GM12873 (cell line): ENCODE measurements around the gene RPRD1B.

Experiments used
- TF ChIP-seq, protein P1 (sequence below): IDR thresholded peaks from 2 replicates; pipeline ENCODE4 v1.5.1; 2012; ENCODE audit warnings: low read depth, mild to moderate bottlenecking, moderate library complexity, low read length, control low read depth; ENCODE audit not compliant: insufficient read depth; ENCODE audit errors: missing control alignments

The RPRD1B gene

DNA sequence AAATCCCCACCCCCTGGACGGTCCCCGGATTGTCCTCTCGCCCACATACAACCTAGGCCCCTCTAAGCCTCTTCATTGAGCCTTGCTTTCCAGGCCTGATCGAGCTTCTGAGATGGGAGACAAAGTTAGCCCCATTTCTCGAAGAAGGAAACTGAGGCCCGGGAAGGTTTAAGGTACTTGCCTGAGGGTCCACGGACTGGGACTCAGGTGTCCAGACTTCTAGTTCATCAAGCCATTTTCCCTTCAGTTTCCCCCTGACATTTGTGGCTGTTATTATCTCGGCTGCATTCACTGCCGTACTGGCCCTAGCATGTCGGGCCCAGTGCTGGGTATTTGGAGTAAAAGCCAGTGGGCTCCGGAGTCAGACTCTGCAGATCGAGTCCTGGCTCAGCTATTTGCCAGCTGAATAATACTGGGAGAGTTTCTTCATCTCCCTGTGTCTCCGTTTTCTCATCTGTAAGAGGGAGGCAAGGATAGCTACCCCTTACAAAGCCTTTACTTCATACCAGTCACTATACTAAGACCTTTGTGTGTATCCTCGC is 633 bp downstream of the RPRD1B start:
- TF ChIP-seq, protein P1, sequence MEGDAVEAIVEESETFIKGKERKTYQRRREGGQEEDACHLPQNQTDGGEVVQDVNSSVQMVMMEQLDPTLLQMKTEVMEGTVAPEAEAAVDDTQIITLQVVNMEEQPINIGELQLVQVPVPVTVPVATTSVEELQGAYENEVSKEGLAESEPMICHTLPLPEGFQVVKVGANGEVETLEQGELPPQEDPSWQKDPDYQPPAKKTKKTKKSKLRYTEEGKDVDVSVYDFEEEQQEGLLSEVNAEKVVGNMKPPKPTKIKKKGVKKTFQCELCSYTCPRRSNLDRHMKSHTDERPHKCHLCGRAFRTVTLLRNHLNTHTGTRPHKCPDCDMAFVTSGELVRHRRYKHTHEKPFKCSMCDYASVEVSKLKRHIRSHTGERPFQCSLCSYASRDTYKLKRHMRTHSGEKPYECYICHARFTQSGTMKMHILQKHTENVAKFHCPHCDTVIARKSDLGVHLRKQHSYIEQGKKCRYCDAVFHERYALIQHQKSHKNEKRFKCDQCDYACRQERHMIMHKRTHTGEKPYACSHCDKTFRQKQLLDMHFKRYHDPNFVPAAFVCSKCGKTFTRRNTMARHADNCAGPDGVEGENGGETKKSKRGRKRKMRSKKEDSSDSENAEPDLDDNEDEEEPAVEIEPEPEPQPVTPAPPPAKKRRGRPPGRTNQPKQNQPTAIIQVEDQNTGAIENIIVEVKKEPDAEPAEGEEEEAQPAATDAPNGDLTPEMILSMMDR: no peak

DNA sequence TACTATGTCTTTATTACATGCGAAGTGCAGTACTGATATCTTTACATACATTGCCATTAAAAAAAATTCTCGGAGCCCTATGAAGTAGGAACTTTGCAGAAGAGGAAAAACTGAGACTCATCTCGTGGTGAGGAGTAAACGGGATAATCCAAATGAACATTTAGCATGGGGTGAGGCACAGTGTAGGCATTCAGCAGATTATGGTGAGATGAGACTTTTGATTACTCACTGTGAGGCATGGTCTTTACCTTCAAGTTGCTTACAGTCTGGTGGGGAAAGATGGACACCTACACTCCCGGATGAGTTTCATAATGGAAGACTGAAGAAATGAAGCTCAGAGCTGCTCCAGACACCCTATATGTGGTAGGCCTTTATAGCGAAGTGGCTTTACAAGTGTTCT is 1.4 kb downstream of the RPRD1B start:
- TF ChIP-seq, protein P1: no peak

DNA sequence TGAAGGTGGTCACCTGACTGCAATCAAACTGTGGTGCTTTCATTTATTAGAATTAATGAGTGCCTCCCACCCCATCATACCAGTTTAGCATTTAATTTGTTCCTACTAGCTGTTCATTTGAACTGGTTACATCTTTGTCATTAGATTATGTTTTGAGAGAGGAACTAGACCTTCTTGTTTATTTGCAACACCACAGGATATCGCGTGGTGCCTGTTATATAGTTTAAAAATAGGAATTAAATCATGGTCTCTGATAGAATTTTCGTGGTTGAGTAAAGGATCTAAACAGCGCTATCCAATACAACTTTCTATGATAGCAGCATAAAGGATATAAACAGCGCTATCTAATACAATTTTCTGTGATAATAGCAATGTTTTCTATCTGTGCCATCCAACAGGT is 2.8 kb downstream of the RPRD1B start:
- TF ChIP-seq, protein P1: no peak

DNA sequence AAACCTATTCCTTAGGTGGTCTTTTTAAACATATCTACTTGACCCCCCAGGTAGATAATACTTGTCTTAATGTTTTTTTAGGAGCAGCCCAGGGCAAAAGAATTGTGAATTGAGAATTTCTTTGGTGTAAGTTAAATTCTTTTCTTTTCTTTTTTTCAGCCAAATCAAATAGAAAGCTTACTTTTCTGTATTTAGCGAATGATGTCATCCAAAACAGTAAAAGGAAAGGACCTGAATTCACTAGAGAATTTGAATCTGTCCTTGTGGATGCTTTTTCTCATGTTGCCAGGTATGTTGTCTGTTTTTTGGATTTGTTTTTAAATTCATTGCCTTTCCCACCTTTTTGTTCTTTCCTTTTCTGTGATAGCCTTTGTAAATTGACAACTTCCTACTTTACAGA is 6.7 kb downstream of the RPRD1B start:
- TF ChIP-seq, protein P1: no peak

DNA sequence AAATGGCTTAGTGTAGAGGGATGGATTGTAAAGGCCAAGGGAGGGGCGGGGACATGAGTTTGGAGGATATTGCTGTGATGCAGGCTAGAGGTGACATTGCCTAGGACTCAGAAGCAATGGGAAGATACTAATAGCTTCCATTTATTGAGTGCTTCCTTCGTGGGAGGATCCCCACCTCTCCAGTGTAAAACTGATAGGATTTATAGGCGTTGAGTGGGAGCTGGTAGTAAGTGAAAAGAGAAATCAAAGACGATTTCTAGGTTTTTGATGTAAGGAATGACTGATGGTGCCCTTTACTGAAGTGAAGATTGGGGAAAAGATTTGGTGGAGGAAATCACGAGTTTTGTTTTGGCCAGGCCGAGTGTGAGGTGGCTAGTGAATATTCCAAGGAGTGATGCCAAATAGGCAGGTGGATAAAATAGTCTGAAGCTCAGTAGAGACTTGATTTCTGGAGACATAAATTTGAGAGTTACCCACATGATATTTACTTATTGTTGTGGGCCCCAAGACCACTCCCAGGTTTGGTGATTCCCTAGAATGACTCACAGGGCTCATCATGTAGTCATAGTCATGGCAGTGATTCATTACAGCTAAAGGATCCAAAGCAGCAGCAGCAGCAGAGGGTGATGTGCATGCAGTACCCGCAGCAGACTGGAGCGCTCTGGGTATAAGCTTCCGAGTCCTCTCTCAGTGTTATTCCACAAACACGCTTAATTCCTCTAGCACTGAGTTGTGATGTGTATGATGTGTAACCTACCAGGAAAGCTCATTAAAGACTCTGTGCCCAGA is 10.2 kb downstream of the RPRD1B start:
- TF ChIP-seq, protein P1: no peak

DNA sequence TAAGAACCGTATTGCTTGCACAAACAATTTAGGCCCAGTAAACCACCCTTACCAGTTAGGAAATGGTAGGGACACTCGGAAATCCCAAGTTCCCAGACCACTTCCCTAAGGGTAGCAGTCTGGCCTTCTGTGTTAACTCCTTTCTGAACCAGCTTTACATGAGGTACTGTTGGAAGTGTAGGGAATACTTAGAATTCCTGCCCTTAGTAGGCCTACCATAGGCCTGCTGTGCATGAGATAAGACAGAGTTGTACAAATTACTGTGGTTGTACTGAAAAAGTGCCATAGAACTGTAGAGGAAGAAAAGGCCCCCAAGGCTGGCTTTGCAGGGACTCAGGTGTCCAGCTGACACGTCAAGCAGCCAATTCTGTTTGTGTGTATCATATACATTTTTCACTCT is 11.1 kb downstream of the RPRD1B start:
- TF ChIP-seq, protein P1: no peak

DNA sequence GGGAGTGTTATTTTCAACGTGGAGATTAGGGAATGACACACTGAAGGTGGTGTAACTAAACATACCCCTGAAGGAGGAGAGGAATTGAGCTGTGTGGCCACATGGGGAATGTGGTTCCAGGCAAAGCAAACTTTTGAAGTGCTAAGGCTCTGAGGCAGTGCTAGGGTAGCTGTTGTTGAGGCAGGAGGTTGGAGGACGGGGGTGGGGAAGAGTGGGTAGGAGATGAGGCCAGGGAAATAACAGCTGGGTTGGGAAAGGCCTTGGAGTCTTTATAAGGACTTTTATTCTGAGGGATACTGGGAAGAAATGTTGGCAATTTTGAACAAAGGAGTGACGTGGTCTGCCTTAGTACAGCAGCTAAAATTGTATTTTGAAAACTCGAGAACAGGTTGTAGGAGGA is 13.0 kb downstream of the RPRD1B start:
- TF ChIP-seq, protein P1: no peak
